ENCODE data around the gene SLC39A3. TPM values are rescaled to one million over a fixed set of nuclear protein-coding genes. Genes with fewer than 3 reads are reported as not detected.
"Not testable (repeated sequence)": the region's sequence is repeated elsewhere in the genome, so short reads cannot be mapped to it uniquely, and the experiment has no call there.

Gene SLC39A3
- total RNA-seq, 2 donors from 2014 or later, result 21.6 to 24.9 TPM

- ATAC-seq, result no peak
- intact Hi-C loops (cut with DNase I, micrococcal nuclease), result no loop called here
- DNase-seq, result no peak
Observed at GRCh38 chr19:2716722-2717637, 22.8 kb downstream of the SLC39A3 start.

GRCh38 chr19:2716275-2716650, 23.6 kb downstream of the SLC39A3 start:
- DNase-seq (no peak), ATAC-seq (no peak)
- intact Hi-C loops (cut with DNase I, micrococcal nuclease), result no loop called here

- no peak for ATAC-seq
- intact Hi-C loops (cut with DNase I, micrococcal nuclease), result no loop called here
- DNase-seq, result no peak
Observed at GRCh38 chr19:2715470-2716274, 24.1 kb downstream of the SLC39A3 start.

- DNase-seq (no peak), ATAC-seq (no peak)
- intact Hi-C loops (cut with DNase I, micrococcal nuclease), result no loop called here
Observed at GRCh38 chr19:2714531-2715269, 25.1 kb downstream of the SLC39A3 start.

- ATAC-seq; DNase-seq; intact Hi-C loops (cut with DNase I, micrococcal nuclease): not testable (repeated sequence)
Observed at GRCh38 chr19:2714102-2714501, 25.7 kb downstream of the SLC39A3 start.

- ATAC-seq; DNase-seq; intact Hi-C loops (cut with DNase I, micrococcal nuclease): not testable (repeated sequence)
Observed at GRCh38 chr19:2713170-2713569, 26.6 kb downstream of the SLC39A3 start.

GRCh38 chr19:2711875-2712205, 28.0 kb downstream of the SLC39A3 start:
- ATAC-seq (no peak), DNase-seq (no peak)
- intact Hi-C loops (cut with DNase I, micrococcal nuclease), result no loop called here

GRCh38 chr19:2711172-2711874, 28.5 kb downstream of the SLC39A3 start:
- ATAC-seq (no peak), DNase-seq (no peak)
- intact Hi-C loops (cut with DNase I, micrococcal nuclease), result no loop called here

- ATAC-seq, result no peak
- no peak for DNase-seq
- intact Hi-C loops (cut with DNase I, micrococcal nuclease), result no loop called here
Observed at GRCh38 chr19:2706251-2706650, 33.6 kb downstream of the SLC39A3 start.

- ATAC-seq (no peak), DNase-seq (no peak)
- intact Hi-C loops (cut with DNase I, micrococcal nuclease), result no loop called here
Observed at GRCh38 chr19:2703691-2704216, 36.1 kb downstream of the SLC39A3 start.

- intact Hi-C loops (cut with DNase I, micrococcal nuclease), result no loop called here
- DNase-seq, result no peak
- no peak for ATAC-seq
Observed at GRCh38 chr19:2703077-2703437, 36.8 kb downstream of the SLC39A3 start.

- DNase-seq (peak; percentile 89 to 96), ATAC-seq (peak; percentile 100)
- intact Hi-C loops (cut with DNase I, micrococcal nuclease), result no loop called here
Observed at GRCh38 chr19:2702170-2703076, 37.4 kb downstream of the SLC39A3 start, which contains the start of gene GNG7. GNG7 (minus strand) TSS chr19:2702694; CDS start chr19:2520688, 182,006 bp downstream.

- intact Hi-C loops (cut with DNase I, micrococcal nuclease), result no loop called here
- DNase-seq (no peak), ATAC-seq (no peak)
Observed at GRCh38 chr19:2701361-2702169, 38.3 kb downstream of the SLC39A3 start.

GRCh38 chr19:2700660-2701360, 39.0 kb downstream of the SLC39A3 start:
- DNase-seq, result no peak
- no peak for ATAC-seq
- intact Hi-C loops (cut with DNase I, micrococcal nuclease), result no loop called here

- intact Hi-C loops (cut with DNase I, micrococcal nuclease), result no loop called here
- ATAC-seq, result no peak
- DNase-seq, result no peak
Observed at GRCh38 chr19:2699413-2700140, 40.2 kb downstream of the SLC39A3 start.

- DNase-seq (no peak), ATAC-seq (no peak)
- intact Hi-C loops (cut with DNase I, micrococcal nuclease), result no loop called here
Observed at GRCh38 chr19:2694196-2694595, 45.6 kb downstream of the SLC39A3 start.
